ENCODE measurements around the gene SDHAF4. TPM values are rescaled to one million over a fixed set of nuclear protein-coding genes. Genes with fewer than 3 reads are reported as not detected.

Gene SDHAF4
- total and polyA plus RNA-seq, 2 of the 13 experiments (the other 11 are each of a cell fraction or from before 2014, with no cell fraction given) = 7.5 to 10.8 TPM

GRCh38 chr6:70566751-70567382, at the start of gene SDHAF4 (continued):
- TF ChIP-seq HMGXB3 (CRISPR knock-in tag; IDR thresholded peaks at IDR 0.05; ENCODE audit: borderline replicate concordance) = no peak
- TF ChIP-seq ZNF430 (CRISPR knock-in tag; IDR thresholded peaks at IDR 0.05) = peak; percentile 91
- peak; percentile 27; the same call in 1 of the 2 replicates for TF ChIP-seq ZNF598 (CRISPR knock-in tag; IDR thresholded peaks at IDR 0.05; ENCODE audit: borderline replicate concordance)
- TF ChIP-seq IRF9 (CRISPR knock-in tag; IDR thresholded peaks at IDR 0.05; ENCODE audit: borderline replicate concordance) = peak; percentile 89; the same call in 1 of the 2 replicates
- TF ChIP-seq NFKBIZ (CRISPR knock-in tag; IDR thresholded peaks at IDR 0.05) = 0 out of 2 replicates have a peak, but pooled peaks have one; percentile 43
- TF ChIP-seq ZNF513 (CRISPR knock-in tag; conservative IDR thresholded peaks at IDR 0.05) = no peak
- no peak for TF ChIP-seq RFX1 (IDR thresholded peaks at IDR 0.05)
- peak; percentile 87; the same call in 1 of the 2 replicates for TF ChIP-seq ZNF670 (CRISPR knock-in tag; IDR thresholded peaks at IDR 0.05; ENCODE audit: borderline replicate concordance)
- 0 out of 2 replicates have a peak, but pooled peaks have one; percentile 21 for TF ChIP-seq ZSCAN25 (CRISPR knock-in tag; IDR thresholded peaks at IDR 0.05)
- peak; percentile 63; the same call in 1 of the 2 replicates for TF ChIP-seq ZNF142 (CRISPR knock-in tag; IDR thresholded peaks at IDR 0.05)
- TF ChIP-seq LCORL (IDR thresholded peaks at IDR 0.05) = no peak
- TF ChIP-seq LCORL (CRISPR knock-in tag; IDR thresholded peaks at IDR 0.05) = no peak; the same call in 1 of the 2 replicates
- TF ChIP-seq ZNF781 (CRISPR knock-in tag; IDR thresholded peaks at IDR 0.05; ENCODE audit: borderline replicate concordance, not compliant biosample characterization) = peak; percentile 89
- TF ChIP-seq DNMT1 (CRISPR knock-in tag; IDR thresholded peaks at IDR 0.05) = 0 out of 2 replicates have a peak, but pooled peaks have one; percentile 55

All from HepG2 (cell line).